ENCODE data around the gene HOXA7.

DNA sequence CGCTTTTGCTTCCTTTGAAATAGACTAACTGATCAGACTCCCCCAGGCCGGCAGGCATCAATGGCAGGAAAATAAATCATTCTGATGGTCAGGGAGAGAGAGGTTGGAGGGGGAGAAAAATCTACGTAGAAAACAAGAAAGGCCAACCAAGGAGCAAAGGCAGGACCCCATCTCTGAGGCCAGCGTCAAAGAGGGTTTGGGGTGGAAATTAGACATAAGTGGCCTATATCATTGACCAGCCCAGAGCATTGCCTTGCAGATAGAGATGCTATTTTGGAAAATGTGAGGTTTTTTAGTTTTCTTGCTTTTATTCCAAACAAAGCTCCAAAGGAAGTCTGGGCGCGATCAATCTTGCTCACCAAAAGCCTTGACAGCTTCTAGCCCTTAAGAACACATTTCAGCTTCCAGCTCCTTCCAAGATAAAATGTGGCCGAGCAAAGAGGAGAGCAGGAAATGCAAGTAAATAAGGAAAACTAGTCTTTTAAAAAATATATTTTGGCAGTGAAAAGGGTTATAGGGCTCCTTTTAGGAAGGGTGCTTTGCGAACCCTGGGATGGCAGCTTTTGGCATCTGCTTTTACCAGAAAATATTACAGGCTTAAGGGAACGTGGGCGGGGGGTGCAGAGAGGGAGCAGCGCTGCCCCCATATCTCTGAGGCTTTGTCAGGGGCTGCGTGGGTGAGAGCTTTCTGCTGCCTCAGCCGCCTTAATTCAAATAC lies 52.0 kb downstream of the HOXA7 start:
- TF ChIP-seq TAF1 (IDR thresholded peaks at IDR 0.05; ENCODE audit: borderline replicate concordance, insufficient read depth, low read length), result no peak
- no peak for TF ChIP-seq POLR2AphosphoS5 (IDR thresholded peaks at IDR 0.05; ENCODE audit: low read depth, low read length)
- TF ChIP-seq, protein P1, sequence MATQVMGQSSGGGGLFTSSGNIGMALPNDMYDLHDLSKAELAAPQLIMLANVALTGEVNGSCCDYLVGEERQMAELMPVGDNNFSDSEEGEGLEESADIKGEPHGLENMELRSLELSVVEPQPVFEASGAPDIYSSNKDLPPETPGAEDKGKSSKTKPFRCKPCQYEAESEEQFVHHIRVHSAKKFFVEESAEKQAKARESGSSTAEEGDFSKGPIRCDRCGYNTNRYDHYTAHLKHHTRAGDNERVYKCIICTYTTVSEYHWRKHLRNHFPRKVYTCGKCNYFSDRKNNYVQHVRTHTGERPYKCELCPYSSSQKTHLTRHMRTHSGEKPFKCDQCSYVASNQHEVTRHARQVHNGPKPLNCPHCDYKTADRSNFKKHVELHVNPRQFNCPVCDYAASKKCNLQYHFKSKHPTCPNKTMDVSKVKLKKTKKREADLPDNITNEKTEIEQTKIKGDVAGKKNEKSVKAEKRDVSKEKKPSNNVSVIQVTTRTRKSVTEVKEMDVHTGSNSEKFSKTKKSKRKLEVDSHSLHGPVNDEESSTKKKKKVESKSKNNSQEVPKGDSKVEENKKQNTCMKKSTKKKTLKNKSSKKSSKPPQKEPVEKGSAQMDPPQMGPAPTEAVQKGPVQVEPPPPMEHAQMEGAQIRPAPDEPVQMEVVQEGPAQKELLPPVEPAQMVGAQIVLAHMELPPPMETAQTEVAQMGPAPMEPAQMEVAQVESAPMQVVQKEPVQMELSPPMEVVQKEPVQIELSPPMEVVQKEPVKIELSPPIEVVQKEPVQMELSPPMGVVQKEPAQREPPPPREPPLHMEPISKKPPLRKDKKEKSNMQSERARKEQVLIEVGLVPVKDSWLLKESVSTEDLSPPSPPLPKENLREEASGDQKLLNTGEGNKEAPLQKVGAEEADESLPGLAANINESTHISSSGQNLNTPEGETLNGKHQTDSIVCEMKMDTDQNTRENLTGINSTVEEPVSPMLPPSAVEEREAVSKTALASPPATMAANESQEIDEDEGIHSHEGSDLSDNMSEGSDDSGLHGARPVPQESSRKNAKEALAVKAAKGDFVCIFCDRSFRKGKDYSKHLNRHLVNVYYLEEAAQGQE (IDR thresholded peaks at IDR 0.05; ENCODE audit: insufficient read depth in 1 of 2, low read depth in 2 of 2, low read length in 2 of 2), result no peak
